GM23338 (cell line): ENCODE results near the gene RPTOR.

Source experiments
- CTCF ChIP-seq, 2 experiments: fragments of 200-600 bp in 1 of 2; sonication (generic) in 1 of 2; conservative IDR thresholded peaks; 2 replicates each; pipeline versions ENCODE4 v1.5.1 to v1.6.1; 2016 to 2017; ENCODE audit warnings: antibody characterized with exemption in 2 of 2, low read depth in 2 of 2, mild to moderate bottlenecking in 2 of 2, moderate library complexity in 1 of 2
- ETS1 ChIP-seq: IDR thresholded peaks from 2 replicates; pipeline ENCODE4 v1.6.1; 2016; ENCODE audit warnings: antibody characterized with exemption
- EZH2 ChIP-seq: fragments of 200-600 bp; sonication (generic); IDR thresholded peaks from one replicate; pipeline ENCODE4 v1.8.0; 2017; ENCODE audit warnings: antibody characterized with exemption, mild to moderate bottlenecking, low read depth; ENCODE audit not compliant: unreplicated experiment
- EZH2phosphoT487 ChIP-seq: fragments of 200-600 bp; sonication (generic); IDR thresholded peaks from one replicate; pipeline ENCODE4 v1.8.1; 2018; ENCODE audit warnings: antibody characterized with exemption; ENCODE audit not compliant: unreplicated experiment
- JUNB ChIP-seq: IDR thresholded peaks from one replicate; pipeline ENCODE4 v1.6.1; 2016; ENCODE audit warnings: antibody characterized with exemption; ENCODE audit not compliant: unreplicated experiment
- POLR2AphosphoS5 ChIP-seq: IDR thresholded peaks from 2 replicates; pipeline ENCODE4 v1.6.1; 2016; ENCODE audit warnings: antibody characterized with exemption, low read depth
- REST ChIP-seq: IDR thresholded peaks from one replicate; pipeline ENCODE4 v1.6.1; 2018; ENCODE audit warnings: antibody characterized with exemption; ENCODE audit not compliant: unreplicated experiment
- ZNF331 ChIP-seq: fragments of 250-450 bp; sonication (Bioruptor Pico); IDR thresholded peaks from 2 replicates; pipeline ENCODE4 v1.5.0; 2020; ENCODE audit warnings: low read depth, mild to moderate bottlenecking, moderate library complexity

GRCh38 chr17:80769936-80770625, 225.4 kb downstream of the RPTOR start:
- no peak for TF ChIP-seq CTCF (conservative IDR thresholded peaks at IDR 0.05; ENCODE audit: low read depth in 2 of 2)
- no peak for TF ChIP-seq REST
- no peak for TF ChIP-seq ETS1
- TF ChIP-seq EZH2, result no peak
- TF ChIP-seq EZH2phosphoT487, result no peak
- no peak for TF ChIP-seq ZNF331 (CRISPR knock-in tag)
- TF ChIP-seq POLR2AphosphoS5, result no peak
- TF ChIP-seq JUNB, result no peak
